ENCODE data around the gene MAP7. TPM values are rescaled to one million over a fixed set of nuclear protein-coding genes. Genes with fewer than 3 reads are reported as not detected.

MAP7 gene
- total RNA-seq, 2 experiments from 2014 or later, result not detected

DNA sequence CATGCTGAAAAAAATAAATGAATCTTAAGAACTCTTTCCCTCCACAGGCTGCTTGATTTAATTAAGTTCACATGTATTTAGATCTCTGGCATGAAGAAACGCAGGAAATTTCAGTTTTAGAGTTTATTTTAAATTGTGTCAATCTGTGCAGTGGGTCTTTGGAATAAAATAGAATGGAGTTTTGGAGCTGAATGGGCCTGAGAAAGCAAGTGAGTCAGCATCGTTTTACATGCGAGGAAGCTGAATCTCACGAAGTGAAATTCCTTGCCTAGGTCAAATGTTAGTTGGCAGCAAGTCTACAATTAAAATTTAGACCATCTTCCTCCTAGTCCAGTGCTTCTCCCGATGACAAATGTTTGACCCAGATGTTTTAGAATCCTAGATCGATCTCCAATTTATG lies 22.4 kb downstream of the MAP7 start:
- ChIA-PET POLR2A (interaction anchor here (0.5 kb wide), 1 partner anchor 44 kb away, joined by 3 read pairs; no protein-coding TSS in a partner anchor), CTCF (ENCODE audit: unreplicated experiment) (no interaction called here)
- no TSS peak for BruUV-seq (replicated peaks)
- no peaks in the 10 kb centered on the region for H3K36me3 ChIP-seq (ENCODE audit: insufficient read depth, low read length)
- intact Hi-C loops (cut with micrococcal nuclease; ENCODE audit: unreplicated experiment), result no loop called here
- no peak overlapping the region for H3K4me3 ChIP-seq (ENCODE audit: low read depth, low read length, poor library complexity, severe bottlenecking)
- H3K4me1 ChIP-seq (ENCODE audit: insufficient read depth, low read length, poor library complexity, severe bottlenecking), result no peaks in the 10 kb centered on the region
- no peak for TF ChIP-seq CTCF (conservative IDR thresholded peaks at IDR 0.05; ENCODE audit: low read length)
- no peak for TF ChIP-seq EZH2phosphoT487 (IDR thresholded peaks at IDR 0.05; ENCODE audit: borderline replicate concordance, low read depth, low read length)
- no peaks in the 10 kb centered on the region for H3K79me2 ChIP-seq (ENCODE audit: insufficient read depth, low read depth, low read length)
- H3K4me2 ChIP-seq (ENCODE audit: low read length), result no peak overlapping the region
- no peaks in the 10 kb centered on the region for H4K20me1 ChIP-seq (ENCODE audit: insufficient read depth, low read length)
- DNase-seq (ENCODE audit: low spot score), result no peak
- no peak overlapping the region for H2AFZ ChIP-seq (ENCODE audit: low read length)
- H3K27ac ChIP-seq (ENCODE audit: low read depth, low read length, poor library complexity, severe bottlenecking), result no peak overlapping the region
- H3K9me3 ChIP-seq (ENCODE audit: low read length), result no peaks in the 10 kb centered on the region
- H3K9me2 ChIP-seq (ENCODE audit: insufficient read depth, low read length), result no peaks in the 10 kb centered on the region

DNA sequence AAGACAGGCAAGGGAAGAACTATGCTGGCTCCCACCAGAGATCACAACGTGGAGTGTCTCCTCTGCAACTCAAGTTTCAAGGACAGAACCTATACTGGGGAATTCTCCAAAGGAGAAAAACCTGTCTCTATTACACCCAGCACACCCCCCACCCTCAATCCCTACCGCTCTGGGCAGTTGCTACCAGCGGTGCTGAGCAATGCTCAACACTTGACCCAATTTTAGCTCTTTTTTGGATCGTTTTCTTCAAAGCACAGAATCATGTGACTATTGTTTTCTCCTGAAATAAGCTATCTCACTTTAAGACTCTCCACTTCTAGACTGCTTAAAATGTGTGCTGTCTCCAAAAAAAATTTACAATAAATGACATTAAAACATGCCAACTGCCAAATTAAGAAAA lies 23.3 kb downstream of the MAP7 start:
- Histone ChIP-seq H2AFZ (ENCODE audit: low read length) (no peak overlapping the region), H3K9me2 (ENCODE audit: insufficient read depth, low read length) (no peaks in the 10 kb centered on the region), H3K9me3 (ENCODE audit: low read length) (no peaks in the 10 kb centered on the region), H3K79me2 (ENCODE audit: insufficient read depth, low read depth, low read length) (no peaks in the 10 kb centered on the region), H3K36me3 (ENCODE audit: insufficient read depth, low read length) (no peaks in the 10 kb centered on the region), H3K4me1 (ENCODE audit: insufficient read depth, low read length, poor library complexity, severe bottlenecking) (no peaks in the 10 kb centered on the region), H4K20me1 (ENCODE audit: insufficient read depth, low read length) (no peaks in the 10 kb centered on the region), H3K4me2 (ENCODE audit: low read length) (no peak overlapping the region), H3K27ac (ENCODE audit: low read depth, low read length, poor library complexity, severe bottlenecking) (no peak overlapping the region), H3K4me3 (ENCODE audit: low read depth, low read length, poor library complexity, severe bottlenecking) (no peak overlapping the region)
- ChIA-PET CTCF (ENCODE audit: unreplicated experiment) (no interaction called here), POLR2A (no interaction called here)
- intact Hi-C loops (cut with micrococcal nuclease; ENCODE audit: unreplicated experiment), result no loop called here
- BruUV-seq (replicated peaks), result no TSS peak
- TF ChIP-seq EZH2phosphoT487 (IDR thresholded peaks at IDR 0.05; ENCODE audit: borderline replicate concordance, low read depth, low read length) (no peak), CTCF (conservative IDR thresholded peaks at IDR 0.05; ENCODE audit: low read length) (no peak)
- no peak for DNase-seq (ENCODE audit: low spot score)

DNA sequence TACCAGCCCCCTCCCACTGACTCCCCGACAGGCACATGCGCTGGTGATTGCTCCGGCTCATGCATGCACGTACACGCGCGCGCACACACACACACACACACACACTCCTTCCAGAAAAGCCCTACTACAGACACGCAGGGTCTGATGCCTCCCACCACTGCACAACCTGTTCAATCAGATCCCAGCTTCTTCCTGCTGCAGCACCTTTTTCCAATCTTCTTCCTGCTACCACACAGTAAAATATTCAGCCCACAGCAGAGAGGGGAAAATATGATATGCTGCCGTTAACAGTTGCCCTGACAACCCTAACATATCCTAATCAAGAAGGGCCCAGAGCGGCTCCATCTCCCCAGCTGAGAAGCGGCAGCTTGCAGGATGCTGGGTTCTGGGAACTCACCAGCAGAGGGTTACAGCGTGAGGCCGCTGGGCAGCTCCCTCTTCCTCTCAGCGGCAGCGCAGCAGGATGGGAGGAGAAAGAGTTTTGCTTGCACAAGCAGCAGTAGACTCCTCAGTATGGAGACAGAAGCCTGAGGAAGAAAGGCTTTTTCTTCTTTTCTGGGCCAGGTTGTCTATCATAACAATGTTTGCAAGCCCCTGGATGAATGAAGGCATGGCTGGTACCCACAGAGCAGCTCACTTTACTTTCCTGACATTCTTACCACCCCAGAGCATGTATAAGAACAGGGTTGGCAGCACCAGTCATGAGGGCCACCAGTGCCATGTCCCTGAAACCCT lies 23.9 kb downstream of the MAP7 start:
- Histone ChIP-seq H3K9me2 (ENCODE audit: insufficient read depth, low read length) (no peaks in the 10 kb centered on the region), H3K4me1 (ENCODE audit: insufficient read depth, low read length, poor library complexity, severe bottlenecking) (no peaks in the 10 kb centered on the region), H3K36me3 (ENCODE audit: insufficient read depth, low read length) (no peaks in the 10 kb centered on the region), H3K4me3 (ENCODE audit: low read depth, low read length, poor library complexity, severe bottlenecking) (no peak overlapping the region), H3K9me3 (ENCODE audit: low read length) (no peaks in the 10 kb centered on the region), H4K20me1 (ENCODE audit: insufficient read depth, low read length) (no peaks in the 10 kb centered on the region), H2AFZ (ENCODE audit: low read length) (no peak overlapping the region), H3K27ac (ENCODE audit: low read depth, low read length, poor library complexity, severe bottlenecking) (no peak overlapping the region), H3K79me2 (ENCODE audit: insufficient read depth, low read depth, low read length) (no peaks in the 10 kb centered on the region), H3K4me2 (ENCODE audit: low read length) (no peak overlapping the region)
- ChIA-PET POLR2A (interaction anchor here (1.0 kb wide), 1 partner anchor 11 kb away, joined by 3 read pairs; no protein-coding TSS in a partner anchor), CTCF (ENCODE audit: unreplicated experiment) (interaction anchor here (0.5 kb wide), 1 partner anchor 262 kb away, joined by 3 read pairs; no protein-coding TSS in a partner anchor)
- no TSS peak for BruUV-seq (replicated peaks)
- no peak for DNase-seq (ENCODE audit: low spot score)
- TF ChIP-seq EZH2phosphoT487 (IDR thresholded peaks at IDR 0.05; ENCODE audit: borderline replicate concordance, low read depth, low read length) (no peak), CTCF (conservative IDR thresholded peaks at IDR 0.05; ENCODE audit: low read length) (no peak)
- intact Hi-C loops (cut with micrococcal nuclease; ENCODE audit: unreplicated experiment), result no loop called here
